ENCODE data around the gene SLC16A7. TPM values are rescaled to one million over a fixed set of nuclear protein-coding genes. Genes with fewer than 3 reads are reported as not detected.

The SLC16A7 gene
- total RNA-seq, 2 experiments from 2014 or later, result 30.7 to 34.1 TPM

GRCh38 chr12:59689776-59690175, 93.9 kb downstream of the SLC16A7 start:
- no peaks in the 10 kb centered on the region for H3K9me3 ChIP-seq (ENCODE audit: low read length)
- no TSS peak for BruUV-seq (replicated peaks)
- no peak overlapping the region for H3K4me2 ChIP-seq (ENCODE audit: low read length)
- CTCF ChIA-PET (ENCODE audit: unreplicated experiment), result no interaction called here
- H3K9me2 ChIP-seq (ENCODE audit: insufficient read depth, low read length), result no peaks in the 10 kb centered on the region
- intact Hi-C loops (cut with micrococcal nuclease; ENCODE audit: unreplicated experiment), result no loop called here
- peaks cover 5% of the 10 kb centered on the region; the same call in 1 of the 2 replicates for H3K36me3 ChIP-seq (ENCODE audit: insufficient read depth, low read length)
- H3K79me2 ChIP-seq (ENCODE audit: insufficient read depth, low read depth, low read length), result peaks cover 3% of the 10 kb centered on the region; the same call in 1 of the 2 replicates
- H3K27ac ChIP-seq (ENCODE audit: low read depth, low read length, poor library complexity, severe bottlenecking), result no peak overlapping the region
- no peaks in the 10 kb centered on the region for H3K4me1 ChIP-seq (ENCODE audit: insufficient read depth, low read length, poor library complexity, severe bottlenecking)
- H3K4me3 ChIP-seq (ENCODE audit: low read depth, low read length, poor library complexity, severe bottlenecking), result no peak overlapping the region
- DNase-seq (ENCODE audit: low spot score), result no peak
- no peak for TF ChIP-seq EZH2phosphoT487 (IDR thresholded peaks at IDR 0.05; ENCODE audit: borderline replicate concordance, low read depth, low read length)
- TF ChIP-seq, protein P1, sequence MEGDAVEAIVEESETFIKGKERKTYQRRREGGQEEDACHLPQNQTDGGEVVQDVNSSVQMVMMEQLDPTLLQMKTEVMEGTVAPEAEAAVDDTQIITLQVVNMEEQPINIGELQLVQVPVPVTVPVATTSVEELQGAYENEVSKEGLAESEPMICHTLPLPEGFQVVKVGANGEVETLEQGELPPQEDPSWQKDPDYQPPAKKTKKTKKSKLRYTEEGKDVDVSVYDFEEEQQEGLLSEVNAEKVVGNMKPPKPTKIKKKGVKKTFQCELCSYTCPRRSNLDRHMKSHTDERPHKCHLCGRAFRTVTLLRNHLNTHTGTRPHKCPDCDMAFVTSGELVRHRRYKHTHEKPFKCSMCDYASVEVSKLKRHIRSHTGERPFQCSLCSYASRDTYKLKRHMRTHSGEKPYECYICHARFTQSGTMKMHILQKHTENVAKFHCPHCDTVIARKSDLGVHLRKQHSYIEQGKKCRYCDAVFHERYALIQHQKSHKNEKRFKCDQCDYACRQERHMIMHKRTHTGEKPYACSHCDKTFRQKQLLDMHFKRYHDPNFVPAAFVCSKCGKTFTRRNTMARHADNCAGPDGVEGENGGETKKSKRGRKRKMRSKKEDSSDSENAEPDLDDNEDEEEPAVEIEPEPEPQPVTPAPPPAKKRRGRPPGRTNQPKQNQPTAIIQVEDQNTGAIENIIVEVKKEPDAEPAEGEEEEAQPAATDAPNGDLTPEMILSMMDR (conservative IDR thresholded peaks at IDR 0.05; ENCODE audit: low read length), result no peak
- POLR2A ChIA-PET, result interaction anchor here (1.4 kb wide), 1 partner anchor 9 kb away, joined by 3 read pairs; no protein-coding TSS in a partner anchor
- no peaks in the 10 kb centered on the region for H4K20me1 ChIP-seq (ENCODE audit: insufficient read depth, low read length)
- H2AFZ ChIP-seq (ENCODE audit: low read length), result no peak overlapping the region

GRCh38 chr12:59695379-59695778, 99.5 kb downstream of the SLC16A7 start:
- intact Hi-C loops (cut with micrococcal nuclease; ENCODE audit: unreplicated experiment), result no loop called here
- Histone ChIP-seq H3K9me2 (ENCODE audit: insufficient read depth, low read length) (no peaks in the 10 kb centered on the region), H3K4me2 (ENCODE audit: low read length) (no peak overlapping the region), H2AFZ (ENCODE audit: low read length) (no peak overlapping the region), H3K4me3 (ENCODE audit: low read depth, low read length, poor library complexity, severe bottlenecking) (no peak overlapping the region), H4K20me1 (ENCODE audit: insufficient read depth, low read length) (no peaks in the 10 kb centered on the region), H3K36me3 (ENCODE audit: insufficient read depth, low read length) (peaks cover 5% of the 10 kb centered on the region; the same call in 1 of the 2 replicates), H3K79me2 (ENCODE audit: insufficient read depth, low read depth, low read length) (peaks cover 5% of the 10 kb centered on the region; the same call in 1 of the 2 replicates), H3K27ac (ENCODE audit: low read depth, low read length, poor library complexity, severe bottlenecking) (no peak overlapping the region), H3K9me3 (ENCODE audit: low read length) (no peaks in the 10 kb centered on the region), H3K4me1 (ENCODE audit: insufficient read depth, low read length, poor library complexity, severe bottlenecking) (no peaks in the 10 kb centered on the region)
- DNase-seq (ENCODE audit: low spot score), result no peak
- POLR2A ChIA-PET, result no interaction called here
- BruUV-seq (replicated peaks), result no TSS peak
- no peak for TF ChIP-seq EZH2phosphoT487 (IDR thresholded peaks at IDR 0.05; ENCODE audit: borderline replicate concordance, low read depth, low read length)
- TF ChIP-seq, protein P1 (conservative IDR thresholded peaks at IDR 0.05; ENCODE audit: low read length), result no peak
- CTCF ChIA-PET (ENCODE audit: unreplicated experiment), result no interaction called here

GRCh38 chr12:59698600-59698999, 102.8 kb downstream of the SLC16A7 start:
- Histone ChIP-seq H3K36me3 (ENCODE audit: insufficient read depth, low read length) (no peaks in the 10 kb centered on the region), H2AFZ (ENCODE audit: low read length) (no peak overlapping the region), H3K4me2 (ENCODE audit: low read length) (no peak overlapping the region), H3K27ac (ENCODE audit: low read depth, low read length, poor library complexity, severe bottlenecking) (no peak overlapping the region), H3K9me2 (ENCODE audit: insufficient read depth, low read length) (no peaks in the 10 kb centered on the region), H3K4me1 (ENCODE audit: insufficient read depth, low read length, poor library complexity, severe bottlenecking) (no peaks in the 10 kb centered on the region), H3K4me3 (ENCODE audit: low read depth, low read length, poor library complexity, severe bottlenecking) (no peak overlapping the region), H3K9me3 (ENCODE audit: low read length) (no peaks in the 10 kb centered on the region), H4K20me1 (ENCODE audit: insufficient read depth, low read length) (no peaks in the 10 kb centered on the region), H3K79me2 (ENCODE audit: insufficient read depth, low read depth, low read length) (peaks cover 15% of the 10 kb centered on the region; the same call in 1 of the 2 replicates)
- CTCF ChIA-PET (ENCODE audit: unreplicated experiment), result no interaction called here
- no peak for DNase-seq (ENCODE audit: low spot score)
- POLR2A ChIA-PET, result interaction anchor here (1.0 kb wide), 1 partner anchor 8 kb away, joined by 3 read pairs; no protein-coding TSS in a partner anchor
- TF ChIP-seq, protein P1 (conservative IDR thresholded peaks at IDR 0.05; ENCODE audit: low read length), result no peak
- no peak for TF ChIP-seq EZH2phosphoT487 (IDR thresholded peaks at IDR 0.05; ENCODE audit: borderline replicate concordance, low read depth, low read length)
- no TSS peak for BruUV-seq (replicated peaks)
- intact Hi-C loops (cut with micrococcal nuclease; ENCODE audit: unreplicated experiment), result no loop called here

Data from OCI-LY7 (cell line).